SH-SY5Y (cell line): ENCODE data around the gene AGPAT3.

Source experiments
- GATA2 ChIP-seq: IDR thresholded peaks from 2 replicates; pipeline ENCODE4 v1.6.1; 2011; ENCODE audit warnings: mild to moderate bottlenecking, low read depth, low read length
- GATA3 ChIP-seq: IDR thresholded peaks from 2 replicates; pipeline ENCODE4 v1.6.1; 2011; ENCODE audit warnings: low read depth, mild to moderate bottlenecking, low read length, moderate library complexity

AGPAT3 gene

GRCh38 chr21:43866659-43867331 is 1.8 kb downstream of the AGPAT3 start:
- TF ChIP-seq GATA2 (no peak), GATA3 (no peak)

GRCh38 chr21:43867332-43867703 is 2.3 kb downstream of the AGPAT3 start:
- no peak for TF ChIP-seq GATA3
- TF ChIP-seq GATA2, result no peak

- TF ChIP-seq GATA3 (no peak), GATA2 (no peak)
These were observed 2.9 kb downstream of the AGPAT3 start for GRCh38 chr21:43867948-43868347.

GRCh38 chr21:43868461-43868860 is 3.4 kb downstream of the AGPAT3 start:
- TF ChIP-seq GATA3 (no peak), GATA2 (no peak)

GRCh38 chr21:43869486-43870325 is 4.7 kb downstream of the AGPAT3 start:
- no peak for TF ChIP-seq GATA2
- no peak for TF ChIP-seq GATA3

GRCh38 chr21:43871487-43871886 is 6.5 kb downstream of the AGPAT3 start:
- TF ChIP-seq GATA3 (no peak), GATA2 (no peak)

- TF ChIP-seq GATA3 (no peak), GATA2 (no peak)
These were observed 7.6 kb downstream of the AGPAT3 start for GRCh38 chr21:43872531-43873197.

GRCh38 chr21:43873673-43874072 is 8.7 kb downstream of the AGPAT3 start:
- no peak for TF ChIP-seq GATA2

- no peak for TF ChIP-seq GATA3
- TF ChIP-seq GATA2, result no peak
These were observed 9.2 kb downstream of the AGPAT3 start for GRCh38 chr21:43874085-43874805.

- TF ChIP-seq GATA2, result no peak
- no peak for TF ChIP-seq GATA3
These were observed 11.6 kb downstream of the AGPAT3 start for GRCh38 chr21:43876605-43877004.

GRCh38 chr21:43877936-43878575 is 13.0 kb downstream of the AGPAT3 start:
- no peak for TF ChIP-seq GATA2
- no peak for TF ChIP-seq GATA3

GRCh38 chr21:43879348-43880110 is 14.5 kb downstream of the AGPAT3 start:
- TF ChIP-seq GATA2 (no peak), GATA3 (no peak)
